ENCODE measurements around the gene TCTN1. TPM values are rescaled to one million over a fixed set of nuclear protein-coding genes. Genes with fewer than 3 reads are reported as not detected.
A peak's percentile ranks its signal among the peaks of the same experiment; 100 is the strongest.

TCTN1 gene
- total RNA-seq, 1 experiment from 2014 or later: 11.1 TPM

DNA sequence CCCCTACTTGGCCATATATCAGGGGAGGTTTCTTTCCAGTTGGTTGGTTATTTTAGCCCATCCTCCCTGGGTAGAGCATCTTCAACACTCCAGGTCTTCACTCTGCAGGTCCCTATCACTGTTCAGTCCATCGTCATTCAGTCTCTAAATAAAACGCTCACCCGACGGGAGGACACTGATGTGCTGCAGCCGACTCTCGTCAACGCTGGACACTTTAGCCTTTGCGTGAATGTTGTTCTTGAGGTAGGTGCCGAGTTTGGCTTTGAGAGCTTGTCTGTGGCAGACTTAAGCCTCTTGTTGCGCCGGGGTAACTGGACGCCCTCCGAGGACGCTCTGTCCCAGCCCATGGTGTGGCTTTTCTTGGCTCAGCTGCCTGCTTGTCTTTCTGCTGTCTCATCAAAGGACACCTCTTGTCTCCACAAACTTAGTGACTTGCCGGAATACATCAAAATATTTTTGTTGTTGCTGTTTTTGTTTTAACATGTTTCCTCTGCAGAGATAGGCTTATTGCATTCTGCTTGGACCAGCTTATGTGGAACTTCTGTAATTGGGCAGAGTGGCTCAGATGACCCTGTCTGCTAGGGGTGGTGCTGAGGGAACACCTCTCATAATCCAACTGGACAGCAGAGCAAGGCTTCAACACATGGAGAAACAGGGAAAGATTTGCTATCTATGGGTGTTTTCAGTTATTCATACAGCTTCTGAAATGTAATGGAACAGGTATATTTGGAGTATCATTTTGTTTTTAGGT lies 26.5 kb downstream of the TCTN1 start:
- no peaks in the 10 kb centered on the region; a peak in 1 of 7 replicates for H3K36me3 Mint-ChIP-seq (ENCODE audit: insufficient read depth in 1 of 3, low read depth in 3 of 3)
- Histone ChIP-seq H3K4ac (ENCODE audit: low read depth, low read length) (no peak overlapping the region), H4K5ac (ENCODE audit: insufficient read length, low read depth, low read length) (no peak overlapping the region), H3K9me3 (ENCODE audit: control insufficient read depth, low read depth, low read length) (no peaks in the 10 kb centered on the region), H4K91ac (ENCODE audit: insufficient read length, low read depth, low read length) (no peak overlapping the region), H3K27ac (ENCODE audit: insufficient read length, low read depth, low read length) (no peak overlapping the region), H3K27me3 (ENCODE audit: insufficient read depth, low read length) (no peaks in the 10 kb centered on the region), H3K18ac (ENCODE audit: insufficient read length, low read depth, low read length) (no peak overlapping the region), H3K14ac (ENCODE audit: insufficient read depth, low read length) (no peak overlapping the region), H3K79me2 (ENCODE audit: insufficient read depth, low read length) (no peaks in the 10 kb centered on the region), H3K23ac (ENCODE audit: insufficient read length, low read depth, low read length) (no peak overlapping the region), H2BK15ac (ENCODE audit: low read depth, low read length) (no peak overlapping the region), H3K79me1 (ENCODE audit: insufficient read depth, low read depth, low read length, poor library complexity, severe bottlenecking) (no peaks in the 10 kb centered on the region), H4K20me1 (ENCODE audit: control insufficient read depth, insufficient read depth, insufficient read length) (no peaks in the 10 kb centered on the region), H4K8ac (replicated peaks; ENCODE audit: insufficient read length, low read depth, low read length) (no peak overlapping the region), H3K23me2 (ENCODE audit: insufficient read length, low read depth, low read length, poor library complexity, severe bottlenecking) (no peaks in the 10 kb centered on the region), H2BK5ac (ENCODE audit: insufficient read length, low read length) (no peak overlapping the region), H3T11ph (ENCODE audit: low read length) (no peak overlapping the region), H2BK120ac (ENCODE audit: low read depth, low read length, poor library complexity, severe bottlenecking) (no peak overlapping the region), H3K4me1 (ENCODE audit: insufficient read depth, low read length) (0 out of 2 replicates have a peak, but pooled peaks cover 2% of the 10 kb centered on the region), H2AFZ (ENCODE audit: low read length) (no peak overlapping the region), H3K56ac (ENCODE audit: insufficient read length, low read depth, low read length) (no peak overlapping the region), H2BK20ac (ENCODE audit: low read depth, low read length, poor library complexity, severe bottlenecking) (no peak overlapping the region), H2AK5ac (ENCODE audit: insufficient read length, low read length) (no peak overlapping the region), H3K9ac (ENCODE audit: extremely low read depth, insufficient read length, low read length) (no peak overlapping the region), H2BK12ac (ENCODE audit: insufficient read length, low read depth, low read length) (no peak overlapping the region), H3K4me2 (ENCODE audit: insufficient read depth, insufficient read length, low read length) (no peak overlapping the region)
- DNase-seq: peak; percentile 20
- H3K27me3 Mint-ChIP-seq (ENCODE audit: low read depth): no peaks in the 10 kb centered on the region; the same call in 1 of the 2 replicates
- no peaks in the 10 kb centered on the region for H3K9me3 Mint-ChIP-seq
- H3K4me1 Mint-ChIP-seq: peaks cover 11 to 18% of the 10 kb centered on the region in 2 experiments
- H3K4me3 Mint-ChIP-seq: no peak overlapping the region
- H3K27ac Mint-ChIP-seq: no peak overlapping the region
- no CpG with 5 or more reads among the region's 15 CpGs for WGBS (ENCODE audit: extremely low coverage, insufficient read length, low lambda C conversion rate)
- TF ChIP-seq, protein P1, sequence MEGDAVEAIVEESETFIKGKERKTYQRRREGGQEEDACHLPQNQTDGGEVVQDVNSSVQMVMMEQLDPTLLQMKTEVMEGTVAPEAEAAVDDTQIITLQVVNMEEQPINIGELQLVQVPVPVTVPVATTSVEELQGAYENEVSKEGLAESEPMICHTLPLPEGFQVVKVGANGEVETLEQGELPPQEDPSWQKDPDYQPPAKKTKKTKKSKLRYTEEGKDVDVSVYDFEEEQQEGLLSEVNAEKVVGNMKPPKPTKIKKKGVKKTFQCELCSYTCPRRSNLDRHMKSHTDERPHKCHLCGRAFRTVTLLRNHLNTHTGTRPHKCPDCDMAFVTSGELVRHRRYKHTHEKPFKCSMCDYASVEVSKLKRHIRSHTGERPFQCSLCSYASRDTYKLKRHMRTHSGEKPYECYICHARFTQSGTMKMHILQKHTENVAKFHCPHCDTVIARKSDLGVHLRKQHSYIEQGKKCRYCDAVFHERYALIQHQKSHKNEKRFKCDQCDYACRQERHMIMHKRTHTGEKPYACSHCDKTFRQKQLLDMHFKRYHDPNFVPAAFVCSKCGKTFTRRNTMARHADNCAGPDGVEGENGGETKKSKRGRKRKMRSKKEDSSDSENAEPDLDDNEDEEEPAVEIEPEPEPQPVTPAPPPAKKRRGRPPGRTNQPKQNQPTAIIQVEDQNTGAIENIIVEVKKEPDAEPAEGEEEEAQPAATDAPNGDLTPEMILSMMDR (conservative IDR thresholded peaks at IDR 0.05): no peak

Data from H9 (cell line).